HG03039 (cell line): ENCODE results near the gene PARP6.

Experiments used
- ATAC-seq: cut with Tn5 transposase; IDR thresholded peaks from one replicate; pipeline ENCODE4 v1.9.1; 2021; ENCODE audit warnings: mild to moderate bottlenecking, moderate library complexity; ENCODE audit not compliant: unreplicated experiment

The PARP6 gene

GRCh38 chr15:72200395-72201237 lies 71.7 kb downstream of the PARP6 start:
- no peak for ATAC-seq

GRCh38 chr15:72199721-72200212 lies 72.6 kb downstream of the PARP6 start:
- ATAC-seq: no peak

- no peak for ATAC-seq
Observed at GRCh38 chr15:72199205-72199515, 73.2 kb downstream of the PARP6 start.

- no peak for ATAC-seq
Observed at GRCh38 chr15:72198356-72199204, 73.8 kb downstream of the PARP6 start.

- ATAC-seq: no peak
Observed at GRCh38 chr15:72197460-72198355, 74.6 kb downstream of the PARP6 start, which contains the start of gene GRAMD2A. Gene GRAMD2A, minus strand, starts transcription at chr15:72197787.

- ATAC-seq: no peak
Observed at GRCh38 chr15:72197041-72197459, 75.3 kb downstream of the PARP6 start.

GRCh38 chr15:72196409-72197040 lies 75.8 kb downstream of the PARP6 start:
- no peak for ATAC-seq

- ATAC-seq: no peak
Observed at GRCh38 chr15:72195101-72195511, 77.2 kb downstream of the PARP6 start.

GRCh38 chr15:72193836-72194396 lies 78.4 kb downstream of the PARP6 start:
- no peak for ATAC-seq

GRCh38 chr15:72192416-72192815 lies 79.9 kb downstream of the PARP6 start:
- ATAC-seq: no peak
